Activated CD8-positive, alpha-beta memory T cell treated with anti-CD3 and anti-CD28 coated beads, Interleukin-2, amount 50 U/mL, for 24 hours (primary cell): ENCODE measurements around the gene MEN1.

Source experiments
- DNase-seq: peaks from one replicate; pipeline ENCODE4 v3.0.0-alpha.2; 2020; ENCODE audit errors: extremely low read depth

The MEN1 gene

GRCh38 chr11:64762674-64763525, 47.5 kb downstream of the MEN1 start:
- DNase-seq, result no peak

DNA sequence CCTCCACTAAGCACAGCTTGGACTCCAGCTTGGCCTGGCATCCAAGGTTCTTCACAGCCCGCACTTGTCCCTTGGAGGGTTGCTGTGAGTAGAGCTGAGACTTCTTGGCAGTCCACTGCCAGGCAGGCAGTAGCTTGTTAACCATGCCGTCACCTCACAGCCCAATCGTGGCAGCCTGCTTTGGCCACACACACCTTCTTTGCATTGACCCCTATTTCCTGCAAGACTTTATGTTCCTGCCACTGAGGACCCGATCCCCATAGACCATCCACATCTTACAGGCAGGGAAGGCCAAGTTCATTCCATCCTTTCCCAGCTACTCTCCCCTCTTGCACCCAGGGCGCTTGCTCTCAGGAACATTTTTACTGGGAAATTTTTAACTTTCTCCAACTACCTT, 48.1 kb downstream of the MEN1 start:
- DNase-seq, result no peak

- no peak for DNase-seq
Observed at GRCh38 chr11:64760759-64761420, 49.5 kb downstream of the MEN1 start.

DNA sequence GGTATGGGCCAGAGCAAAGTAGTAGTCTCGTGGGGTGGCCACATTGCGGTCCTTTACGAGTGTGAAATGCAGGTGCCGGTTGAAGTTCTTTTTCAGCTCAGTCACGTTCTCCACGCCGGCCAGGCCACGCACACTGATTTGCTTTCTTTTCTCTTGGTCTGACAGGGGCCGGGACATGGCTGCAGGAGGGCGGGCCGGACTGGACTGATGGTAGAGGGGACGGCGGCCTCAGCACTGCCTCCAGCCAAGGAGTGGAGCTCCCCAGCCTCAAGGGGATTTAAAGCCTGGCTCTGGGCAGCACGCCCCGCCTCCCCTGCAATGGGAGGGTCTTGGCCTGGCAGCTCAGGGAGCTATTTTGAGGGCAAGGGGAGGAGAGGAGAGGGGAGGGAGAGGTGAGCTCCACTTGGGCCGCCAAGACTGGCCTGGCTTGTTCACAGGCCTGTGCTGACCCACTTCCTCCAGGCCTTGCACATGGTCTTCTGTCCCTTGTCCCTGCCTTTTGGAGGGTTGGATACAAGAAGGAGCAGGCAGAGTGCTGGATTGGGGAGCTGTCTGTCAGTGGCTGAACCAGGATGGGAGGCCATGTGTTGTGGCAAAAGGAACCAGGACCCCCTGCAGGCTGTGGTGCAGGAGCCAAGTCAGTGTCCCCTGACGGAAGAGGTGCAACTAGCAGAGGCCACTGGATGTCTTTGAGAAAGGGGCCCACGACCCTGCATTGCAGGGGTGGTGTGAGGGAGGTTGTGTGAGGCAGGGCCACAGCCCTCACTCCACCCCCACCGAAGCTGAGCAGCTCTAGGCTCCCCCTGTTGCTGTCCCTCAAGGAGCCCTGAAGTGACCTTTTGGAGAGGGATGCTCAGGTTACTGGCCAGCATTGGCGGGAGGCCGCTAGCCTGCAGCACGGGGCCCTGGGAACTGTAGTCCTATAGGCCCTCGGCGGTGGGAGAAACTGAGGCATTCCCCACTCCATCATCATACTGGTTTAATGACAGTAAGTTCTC, 50.3 kb downstream of the MEN1 start, which contains the start of gene PYGM:
Gene PYGM, minus strand, starts transcription at position 253 of the 998 bp plus-strand sequence. Its CDS starts 76 bp downstream, at position 177.
- no peak for DNase-seq

- DNase-seq, result no peak
Observed at GRCh38 chr11:64759131-64759721, 51.1 kb downstream of the MEN1 start.

DNA sequence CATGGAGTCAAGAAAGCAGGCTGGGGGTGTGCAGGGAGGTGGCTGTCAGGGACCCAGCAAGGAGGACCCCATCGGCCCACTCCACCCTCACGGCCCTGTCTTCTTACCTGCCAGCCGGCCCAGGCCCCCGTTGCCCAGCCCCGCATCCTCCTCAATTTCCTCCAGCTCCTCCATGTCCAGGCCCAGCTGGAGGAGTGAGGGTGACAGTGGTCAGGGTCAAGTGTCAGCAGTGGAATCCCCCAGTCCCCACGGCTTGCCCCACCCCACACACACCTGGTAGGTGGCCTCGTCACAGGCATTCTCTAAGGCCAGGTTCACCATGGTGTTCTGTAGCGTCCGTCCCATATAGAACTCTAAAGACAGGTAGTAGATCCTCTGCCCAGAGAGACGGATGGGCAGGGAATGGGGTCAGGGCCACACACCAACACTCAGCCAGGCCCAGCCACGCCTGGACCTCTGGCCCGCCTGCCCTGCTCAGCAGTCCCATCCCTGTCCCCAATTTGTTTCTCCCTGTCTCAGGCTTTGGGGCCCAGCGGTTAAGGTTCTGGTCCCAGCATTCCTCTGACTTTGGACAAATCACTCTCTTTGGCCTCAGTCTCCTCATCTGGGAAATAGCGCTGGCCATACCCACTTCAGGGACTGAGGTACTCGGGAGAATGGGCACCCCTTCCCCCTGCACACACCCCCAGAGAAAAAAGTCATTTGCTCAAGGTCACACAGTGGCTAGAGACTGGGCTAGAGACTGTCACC, 51.8 kb downstream of the MEN1 start:
- DNase-seq, result no peak

DNA sequence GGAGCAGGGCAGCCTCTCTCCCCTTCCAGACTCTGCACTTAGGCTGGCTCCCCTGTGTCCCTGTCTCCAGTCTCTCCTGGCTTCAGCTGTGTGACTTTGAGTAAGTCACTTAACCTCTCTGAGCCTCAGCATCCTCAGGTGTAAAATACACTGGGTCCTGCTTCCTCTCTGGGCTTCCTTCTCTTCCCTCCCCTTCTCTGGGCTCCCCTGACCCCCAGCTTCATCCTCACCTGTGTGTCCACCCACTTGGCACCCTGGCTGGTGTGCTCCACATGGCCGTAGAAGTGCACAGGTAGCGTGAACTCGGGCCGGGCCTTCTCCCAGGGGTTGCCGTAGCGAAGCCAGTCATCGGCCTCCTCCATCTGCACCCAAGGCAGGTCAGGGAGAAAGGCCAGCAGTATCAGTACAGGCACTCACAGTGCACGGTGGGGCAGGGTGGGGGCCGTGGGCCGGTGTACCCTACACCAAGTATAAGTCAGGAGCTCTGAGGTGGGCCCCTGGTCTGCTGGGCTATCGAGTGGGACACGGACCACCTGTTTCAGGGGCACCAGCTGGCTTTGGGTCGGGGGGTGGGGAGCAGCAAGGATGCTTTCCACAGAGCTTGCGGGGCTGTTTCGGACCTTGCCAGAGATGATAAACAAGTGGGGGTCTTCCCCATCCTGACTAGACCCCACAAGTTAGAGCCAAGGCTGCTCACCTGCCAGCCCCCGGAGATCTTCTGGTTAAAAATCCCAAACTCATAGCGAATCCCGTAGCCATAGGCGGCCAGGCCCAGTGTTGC, 52.6 kb downstream of the MEN1 start:
- DNase-seq, result no peak

DNA sequence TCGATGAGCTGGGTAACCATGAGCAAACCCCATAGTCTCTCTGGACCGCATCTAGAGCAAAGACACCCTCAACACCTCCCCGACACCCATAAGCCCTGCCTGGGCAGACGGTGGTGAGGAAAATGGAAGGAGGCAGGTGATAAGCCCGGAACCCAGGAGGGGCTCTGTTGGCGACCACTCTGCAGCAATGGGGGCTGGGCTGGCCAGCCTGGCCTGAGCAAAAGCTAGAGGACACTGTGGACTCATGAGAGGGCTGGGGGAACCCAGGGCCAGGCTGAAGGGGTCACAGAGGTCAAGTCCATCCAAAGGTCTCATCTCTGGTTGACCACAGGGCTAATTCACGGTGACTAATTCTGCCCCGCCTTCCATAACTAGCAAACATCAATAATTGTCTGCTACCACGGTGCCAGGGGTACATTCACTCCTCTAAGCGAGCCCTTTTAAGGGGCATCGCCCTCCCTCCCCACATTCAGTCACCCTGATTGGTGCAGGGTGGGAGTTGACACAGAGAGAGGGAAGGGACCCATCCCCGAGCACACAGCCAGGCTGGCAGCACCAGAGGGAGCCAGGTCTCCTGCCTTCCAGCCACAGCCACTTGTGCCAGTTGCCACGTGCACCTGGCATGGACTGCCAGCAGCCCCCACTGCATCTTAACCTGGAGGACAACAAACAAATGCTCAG, 54.5 kb downstream of the MEN1 start:
- no peak for DNase-seq

DNA sequence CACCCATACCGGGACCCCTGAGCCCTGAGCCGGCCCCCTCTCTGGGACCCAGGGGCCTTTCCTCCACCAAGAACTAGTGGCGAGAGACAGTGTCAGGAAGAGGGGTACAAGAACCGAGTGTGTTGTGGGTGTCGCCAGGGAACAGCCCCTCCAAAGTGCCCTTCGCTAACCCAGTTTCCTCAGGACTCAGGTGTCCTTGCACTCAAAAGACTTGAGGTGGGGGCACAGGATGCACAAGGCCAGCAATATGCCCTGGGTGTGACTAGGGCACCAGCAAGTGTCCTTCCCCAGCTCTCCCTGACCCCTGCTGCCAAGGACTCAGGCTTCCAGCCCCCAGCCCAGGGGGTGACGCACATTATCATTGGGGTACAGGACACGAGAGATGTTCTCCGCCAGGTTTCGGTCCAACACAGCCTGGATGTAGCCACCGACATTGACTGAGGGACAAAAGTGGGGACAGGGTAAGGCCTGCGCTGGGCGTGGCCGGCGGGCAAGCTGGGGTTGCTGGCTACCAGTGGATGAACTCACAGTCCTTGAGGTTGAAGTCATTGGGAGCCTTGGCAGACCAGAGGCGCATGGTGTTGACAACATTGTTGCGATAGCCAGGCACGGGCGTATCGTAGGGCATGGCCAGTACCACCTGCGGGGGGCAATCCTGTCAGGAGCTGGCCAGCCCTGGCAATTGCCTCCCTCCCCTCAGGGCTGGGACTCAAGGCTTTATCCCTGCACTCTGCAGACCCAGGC, 55.3 kb downstream of the MEN1 start:
- no peak for DNase-seq

GRCh38 chr11:64754124-64754918, 56.0 kb downstream of the MEN1 start:
- DNase-seq, result no peak
